ENCODE results near the gene TRAF2. TPM values are rescaled to one million over a fixed set of nuclear protein-coding genes. Genes with fewer than 3 reads are reported as not detected.
"Not testable (repeated sequence)": the region's sequence is repeated elsewhere in the genome, so short reads cannot be mapped to it uniquely, and the experiment has no call there.

The TRAF2 gene
- total and polyA plus RNA-seq, 2 of the 8 experiments (the other 6 are each of a cell fraction or from before 2014, with no cell fraction given) = 26.9 to 50.2 TPM

GRCh38 chr9:136866898-136867421 lies 19.4 kb upstream of the TRAF2 start:
- H4K5ac ChIP-seq (ENCODE audit: insufficient read length, low read depth, low read length); H3K14ac ChIP-seq (ENCODE audit: insufficient read length); H2BK20ac ChIP-seq (ENCODE audit: low read length); FAIRE-seq; H3K27me3 ChIP-seq (replicated peaks in 1 of 4; ENCODE audit: control insufficient read depth in 3 of 4, extremely low read depth in 1 of 4, insufficient read depth in 3 of 4, low read length in 3 of 4); H2BK120ac ChIP-seq (replicated peaks; ENCODE audit: low read depth, low read length); H3K18ac ChIP-seq (ENCODE audit: extremely low read depth, low read length); H3K27ac ChIP-seq (ENCODE audit: low read depth, low read length); H2BK5ac ChIP-seq (ENCODE audit: low read depth, low read length); H3K23me2 ChIP-seq (ENCODE audit: low read depth, low read length); H2AFZ ChIP-seq (ENCODE audit: low read length); H2AK5ac ChIP-seq (ENCODE audit: low read depth, low read length); H3K23ac ChIP-seq (ENCODE audit: insufficient read length); H2BK15ac ChIP-seq (ENCODE audit: low read length); H3K4ac ChIP-seq (replicated peaks; ENCODE audit: insufficient read length, low read depth, low read length); H2BK12ac ChIP-seq (ENCODE audit: low read depth, low read length); H3K9ac ChIP-seq (replicated peaks in 1 of 4; ENCODE audit: extremely low read depth in 1 of 4, low read depth in 3 of 4, low read length in 3 of 4); H4K91ac ChIP-seq (replicated peaks; ENCODE audit: insufficient read length, low read length); DNase-seq (ENCODE audit: low read depth in 1 of 2, low spot score in 2 of 2); H4K8ac ChIP-seq (ENCODE audit: extremely low read depth, insufficient read depth, low read length); H3K56ac ChIP-seq (replicated peaks; ENCODE audit: insufficient read length, low read depth, low read length); H3K4me1 ChIP-seq (replicated peaks in 1 of 4; ENCODE audit: control insufficient read depth in 3 of 4, insufficient read depth in 4 of 4, low read length in 3 of 4): not testable (repeated sequence)
- Histone ChIP-seq H3K36me3 (ENCODE audit: control insufficient read depth in 2 of 4, insufficient read depth in 4 of 4, low read length in 3 of 4) (peaks cover 9 to 24% (median 20%) of the 10 kb centered on the region in 4 experiments), H3K4me3 (ENCODE audit: extremely low read depth in 1 of 4, insufficient read depth in 2 of 4, low read depth in 3 of 4, low read length in 4 of 4) (peak overlapping the region in 3 of 4 experiments; percentile 30 to 99 (median 89); a peak in 5 of 8 replicates), H4K20me1 (replicated peaks in 1 of 2; ENCODE audit: control insufficient read depth in 1 of 2, insufficient read depth in 2 of 2, low read length in 2 of 2) (peaks cover 7 to 24% of the 10 kb centered on the region in 2 experiments), H3K9me3 (ENCODE audit: insufficient read depth in 2 of 2, low read depth in 1 of 2, low read length in 1 of 2) (peaks cover 21 to 26% of the 10 kb centered on the region in 2 experiments; a peak in 3 of 4 replicates), H3K79me2 (ENCODE audit: control insufficient read depth in 1 of 2, insufficient read depth in 2 of 2, low read length in 2 of 2) (peaks cover 5 to 17% of the 10 kb centered on the region in 2 experiments; a peak in 3 of 4 replicates), H3K4me2 (ENCODE audit: insufficient read depth in 1 of 2, low read depth in 2 of 2, low read length in 2 of 2) (peak overlapping the region; percentile 51 to 76; a peak in 3 of 4 replicates), H3K79me1 (ENCODE audit: low read depth, low read length) (peaks cover 10% of the 10 kb centered on the region)
- POLR2A ChIA-PET (ENCODE audit: partially characterized antibody) = interaction anchor here (1.0 to 3.5 kb wide), 4 partner anchors 8 to 31 kb away, joined by 3 to 12 read pairs (median 5); no protein-coding TSS in a partner anchor
- CTCF ChIA-PET (ENCODE audit: partially characterized antibody) = interaction anchor here (1.1 kb wide), 1 partner anchor 18 kb away, joined by 3 read pairs; no protein-coding TSS in a partner anchor
- 92% methylated on average over 29 of the region's 29 CpGs; no CpG with 5 or more reads in 1 of the 2 experiments for WGBS, 2 experiments (ENCODE audit: extremely low coverage in 1 of 2, insufficient coverage in 1 of 2, insufficient read length in 1 of 2, insufficient replicate concordance in 2 of 2, low coverage in 1 of 2, low lambda C conversion rate in 2 of 2, missing lambda C conversion rate in 1 of 2)

Data from H1 (cell line).